Left lung (tissue), 14 donors: ENCODE results near the gene TSSK3. TPM values are rescaled to one million over a fixed set of nuclear protein-coding genes. Genes with fewer than 3 reads are reported as not detected.
A peak's percentile ranks its signal among the peaks of the same experiment; 100 is the strongest.

Experiments used
- ATAC-seq: fragments of 200-7000 bp; cut with Tn5 transposase; one replicate; pipeline ENCODE4 v1.9.1; 2020; ENCODE audit warnings: moderate library complexity
- DNase-seq, 4 donors: peaks; one replicate each; pipeline ENCODE4 v3.0.0-alpha.2; 2013 to 2020
- H3K27ac ChIP-seq, 2 donors: fragments of 200-600 bp; sonication (generic) in 1 of 2; one replicate each; pipeline versions ENCODE4 v1.5.0 to v1.8.0; 2020 to 2021
- H3K27me3 ChIP-seq, 2 donors: fragments of 200-600 bp; sonication (generic) in 1 of 2; one replicate each; pipeline versions ENCODE4 v1.5.0 to v1.8.0; 2020 to 2021
- H3K36me3 ChIP-seq, 2 donors: fragments of 200-600 bp; sonication (generic) in 1 of 2; one replicate each; pipeline versions ENCODE4 v1.5.0 to v1.8.0; 2020 to 2021
- H3K4me1 ChIP-seq, 2 donors: fragments of 200-600 bp; one replicate each; pipeline ENCODE4 v1.8.0; 2021
- H3K4me3 ChIP-seq, 2 donors: fragments of 200-600 bp; sonication (generic) in 1 of 2; one replicate each; pipeline versions ENCODE4 v1.5.0 to v1.8.0; 2020 to 2021; ENCODE audit warnings: mild to moderate bottlenecking in 1 of 2
- H3K9me3 ChIP-seq, 2 donors: fragments of 200-600 bp; sonication (generic) in 1 of 2; one replicate each; pipeline versions ENCODE4 v1.5.0 to v1.8.0; 2020 to 2021
- intact Hi-C, 2 donors: fragments of 100-400 bp; cut with DNase I; formaldehyde crosslinking; loops; one replicate each; pipeline versions ENCODE4 v1.11.2 to v1.14.2; 2022
- long read RNA-seq, 12 donors: library from polyadenylated mRNA in 2 of 12; unstranded in 2 of 12; transcript quantifications; one replicate each; pipeline ENCODE4 v2.0.0 and lab custom pipeline, GENCODE V29; 2019 to 2026
- polyA plus RNA-seq, 6 donors: library from polyadenylated mRNA; unstranded; fragments of 120-200 nt; gene quantifications; one replicate each; pipeline ENCODE4 v1.2.1, GENCODE V29; 2013; ENCODE audit not compliant: insufficient read length in 6 of 6
- total RNA-seq, 2 donors: library from RNA; stranded (reverse); fragmentation: NEBNext Ultra II Directional; extraction: Animal tissue kit (Norgen Biotek cat#: 25700); gene quantifications; one replicate each; pipeline ENCODE4 v1.2.1, GENCODE V29; 2021
- TF ChIP-seq, protein P1 (sequence below), 2 donors: fragments of 200-600 bp; sonication (generic) in 1 of 2; IDR thresholded peaks; one replicate each; pipeline versions ENCODE4 v1.5.0 to v1.8.0; 2021; ENCODE audit warnings: antibody characterized with exemption in 2 of 2
- donor health status: DM: no; HTN: yes; CAD: no.
- donor health status: DM: no; HTN: no; CAD: no.

TSSK3 gene, protein sequence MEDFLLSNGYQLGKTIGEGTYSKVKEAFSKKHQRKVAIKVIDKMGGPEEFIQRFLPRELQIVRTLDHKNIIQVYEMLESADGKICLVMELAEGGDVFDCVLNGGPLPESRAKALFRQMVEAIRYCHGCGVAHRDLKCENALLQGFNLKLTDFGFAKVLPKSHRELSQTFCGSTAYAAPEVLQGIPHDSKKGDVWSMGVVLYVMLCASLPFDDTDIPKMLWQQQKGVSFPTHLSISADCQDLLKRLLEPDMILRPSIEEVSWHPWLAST
- total RNA-seq (1 to 10 TPM; 1.8 TPM), polyA plus RNA-seq (1 to 10 TPM; 2.8 to 7.8 (median 5.0) TPM)
- long read RNA-seq, donor 1, partial matches to known transcripts: 13 of 28 reads
- long read RNA-seq, donor 1, other reads (novel, unspliced or antisense): 14 of 28 reads
- long read RNA-seq, donor 2, partial matches to known transcripts: 0 of 1 reads
- long read RNA-seq, donor 2, other reads (novel, unspliced or antisense): 0 of 1 reads
- long read RNA-seq, donor 3, partial matches to known transcripts: 0 of 5 reads
- long read RNA-seq, donor 3, other reads (novel, unspliced or antisense): 5 of 5 reads
- long read RNA-seq, donor 4, partial matches to known transcripts: 0 of 1 reads
- long read RNA-seq, donor 4, other reads (novel, unspliced or antisense): 1 of 1 reads
- long read RNA-seq, donor 5: 0 reads
- long read RNA-seq, donor 6: 0 reads
- long read RNA-seq, donor 7, partial matches to known transcripts: 0 of 5 reads
- long read RNA-seq, donor 7, other reads (novel, unspliced or antisense): 5 of 5 reads
- long read RNA-seq, donor 8: 0 reads
- long read RNA-seq, donor 9: 0 reads
- long read RNA-seq, donor 10: 0 reads
- long read RNA-seq, donor 11, partial matches to known transcripts: 27 of 27 reads
- long read RNA-seq, donor 11, other reads (novel, unspliced or antisense): 0 of 27 reads
- long read RNA-seq, donor 12: 0 reads

- H3K4me3 ChIP-seq: peak within 1 kb of the TSS; percentile 29 to 30
- H3K36me3 ChIP-seq: peaks cover 0 to 48% of the 10 kb centered on the region in 2 donors
- H3K4me1 ChIP-seq: peaks cover 10 to 14% of the 10 kb centered on the region in 2 donors
- H3K27ac ChIP-seq: peak within 1 kb of the TSS in 1 of 2 donors; percentile 28
- no peak for ATAC-seq
- TF ChIP-seq, protein P1, sequence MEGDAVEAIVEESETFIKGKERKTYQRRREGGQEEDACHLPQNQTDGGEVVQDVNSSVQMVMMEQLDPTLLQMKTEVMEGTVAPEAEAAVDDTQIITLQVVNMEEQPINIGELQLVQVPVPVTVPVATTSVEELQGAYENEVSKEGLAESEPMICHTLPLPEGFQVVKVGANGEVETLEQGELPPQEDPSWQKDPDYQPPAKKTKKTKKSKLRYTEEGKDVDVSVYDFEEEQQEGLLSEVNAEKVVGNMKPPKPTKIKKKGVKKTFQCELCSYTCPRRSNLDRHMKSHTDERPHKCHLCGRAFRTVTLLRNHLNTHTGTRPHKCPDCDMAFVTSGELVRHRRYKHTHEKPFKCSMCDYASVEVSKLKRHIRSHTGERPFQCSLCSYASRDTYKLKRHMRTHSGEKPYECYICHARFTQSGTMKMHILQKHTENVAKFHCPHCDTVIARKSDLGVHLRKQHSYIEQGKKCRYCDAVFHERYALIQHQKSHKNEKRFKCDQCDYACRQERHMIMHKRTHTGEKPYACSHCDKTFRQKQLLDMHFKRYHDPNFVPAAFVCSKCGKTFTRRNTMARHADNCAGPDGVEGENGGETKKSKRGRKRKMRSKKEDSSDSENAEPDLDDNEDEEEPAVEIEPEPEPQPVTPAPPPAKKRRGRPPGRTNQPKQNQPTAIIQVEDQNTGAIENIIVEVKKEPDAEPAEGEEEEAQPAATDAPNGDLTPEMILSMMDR (IDR thresholded peaks at IDR 0.05): no peak
- no peaks in the 10 kb centered on the region for H3K9me3 ChIP-seq
- intact Hi-C loops: no loop called here
- peaks cover 0 to 20% of the 10 kb centered on the region in 2 donors for H3K27me3 ChIP-seq
- peak in 1 of 4 donors; percentile 41 for DNase-seq
These were observed at the start of gene TSSK3, which contains the start of gene FAM229A for GRCh38 chr1:32362474-32363313. Gene TSSK3 (plus strand): TSS chr1:32362539. CDS start chr1:32362702, 163 bp downstream. Gene FAM229A (minus strand): TSS chr1:32362485. CDS start chr1:32362091, 394 bp downstream.

DNA sequence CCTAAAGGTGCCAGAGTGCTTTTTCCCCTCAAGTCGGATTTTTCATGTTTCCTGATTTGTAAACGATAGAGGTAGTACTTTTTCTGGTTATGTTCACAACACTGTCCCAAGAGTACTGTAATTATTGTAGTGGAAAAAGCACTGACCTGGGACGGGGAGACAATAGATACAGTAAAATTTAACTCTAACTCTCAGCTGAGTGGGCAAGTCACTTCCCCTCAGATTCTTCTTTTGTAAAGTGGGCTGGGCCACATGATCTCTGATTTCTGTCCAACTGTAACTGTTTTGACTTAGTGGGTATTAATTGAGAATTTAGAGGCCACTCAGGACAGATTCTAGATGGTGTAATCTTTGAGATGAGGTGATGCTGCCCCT lies 45.4 kb upstream of the TSSK3 start:
- no peaks in the 10 kb centered on the region for H3K9me3 ChIP-seq
- H3K4me1 ChIP-seq: peaks cover 2 to 15% of the 10 kb centered on the region in 2 donors
- H3K27ac ChIP-seq: no peak overlapping the region
- H3K4me3 ChIP-seq: no peak overlapping the region
- ATAC-seq (no peak), DNase-seq (no peak)
- intact Hi-C loops: no loop called here
- no peaks in the 10 kb centered on the region for H3K27me3 ChIP-seq
- TF ChIP-seq, protein P1 (IDR thresholded peaks at IDR 0.05): no peak
- H3K36me3 ChIP-seq: peaks cover 0 to 56% of the 10 kb centered on the region in 2 donors

DNA sequence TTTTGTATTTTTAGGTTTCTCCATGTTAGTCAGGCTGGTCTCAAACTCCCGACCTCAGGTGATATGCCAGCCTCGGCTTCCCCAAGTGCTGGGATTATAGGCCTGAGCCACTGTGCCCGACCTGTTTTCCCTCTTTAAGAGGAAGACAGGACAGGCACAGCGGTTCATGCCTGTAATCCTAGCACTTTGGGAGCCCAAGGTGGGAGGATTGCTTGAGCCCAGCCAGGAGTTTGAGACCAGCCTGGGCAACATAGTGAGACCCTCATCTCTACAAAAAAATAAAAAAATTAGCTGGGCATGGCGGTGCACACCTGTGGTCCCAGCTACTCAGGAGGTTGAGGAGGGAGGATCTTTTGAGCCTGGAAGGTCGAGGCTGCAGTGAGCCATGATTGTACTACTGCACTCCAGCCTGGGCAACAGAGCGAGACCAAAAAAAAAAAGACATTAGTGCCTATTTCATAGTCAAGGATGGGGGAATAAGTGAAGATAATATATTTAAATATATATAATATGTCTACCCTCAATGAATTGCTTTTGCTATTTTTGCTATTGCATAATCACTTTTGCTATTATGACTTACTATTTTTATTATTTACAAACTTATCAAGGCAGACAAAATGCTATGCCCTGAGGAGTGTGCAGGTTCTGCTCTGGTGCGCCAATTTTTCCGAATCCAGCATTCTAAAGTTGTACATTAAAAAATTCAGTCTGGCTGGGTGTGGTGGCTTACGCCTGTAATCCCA lies 44.0 kb upstream of the TSSK3 start:
- no peak overlapping the region for H3K27ac ChIP-seq
- H3K36me3 ChIP-seq: peaks cover 0 to 67% of the 10 kb centered on the region in 2 donors
- H3K4me3 ChIP-seq: no peak overlapping the region
- TF ChIP-seq, protein P1 (IDR thresholded peaks at IDR 0.05): no peak
- intact Hi-C loops: no loop called here
- H3K9me3 ChIP-seq: no peaks in the 10 kb centered on the region
- no peaks in the 10 kb centered on the region for H3K27me3 ChIP-seq
- ATAC-seq (no peak), DNase-seq (no peak)
- H3K4me1 ChIP-seq: peaks cover 0 to 11% of the 10 kb centered on the region in 2 donors

GRCh38 chr1:32321712-32322291 lies 40.5 kb upstream of the TSSK3 start:
- Histone ChIP-seq H3K4me3 (no peak overlapping the region), H3K27me3 (no peaks in the 10 kb centered on the region), H3K9me3 (no peaks in the 10 kb centered on the region), H3K4me1 (peaks cover 0 to 11% of the 10 kb centered on the region in 2 donors), H3K36me3 (peaks cover 0 to 83% of the 10 kb centered on the region in 2 donors), H3K27ac (peak overlapping the region in 1 of 2 donors; percentile 33)
- peak; percentile 47 for ATAC-seq
- DNase-seq: no peak
- intact Hi-C loops: no loop called here
- TF ChIP-seq, protein P1 (IDR thresholded peaks at IDR 0.05): no peak
